G401.6 (cell line): Measurements from ENCODE around the gene ADAM19.
"Not testable (repeated sequence)": the region's sequence is repeated elsewhere in the genome, so short reads cannot be mapped to it uniquely, and the experiment has no call there.

Experiments used
- FAIRE-seq: peaks from 2 replicates; lab custom pipeline; 2012; peaks lifted over from hg19 to GRCh38; lab: Jason Lieb, UNC

Gene ADAM19

GRCh38 chr5:157459715-157460599 lies 115.6 kb downstream of the ADAM19 start, which contains the start of gene NIPAL4:
Gene NIPAL4 (plus strand): TSS chr5:157460213. CDS start chr5:157460321, 108 bp downstream.
- FAIRE-seq, result no peak

GRCh38 chr5:157458835-157459234 lies 116.7 kb downstream of the ADAM19 start:
- no peak for FAIRE-seq

GRCh38 chr5:157457391-157457790 lies 118.2 kb downstream of the ADAM19 start:
- FAIRE-seq, result no peak

GRCh38 chr5:157456301-157456700 lies 119.3 kb downstream of the ADAM19 start:
- no peak for FAIRE-seq

GRCh38 chr5:157455057-157455456 lies 120.5 kb downstream of the ADAM19 start:
- FAIRE-seq, result no peak

GRCh38 chr5:157454273-157454672 lies 121.3 kb downstream of the ADAM19 start:
- no peak for FAIRE-seq

- FAIRE-seq, result no peak
These were observed 123.8 kb downstream of the ADAM19 start for GRCh38 chr5:157451806-157452205.

GRCh38 chr5:157450024-157450423 lies 125.6 kb downstream of the ADAM19 start:
- no peak for FAIRE-seq

- no peak for FAIRE-seq
These were observed 126.4 kb downstream of the ADAM19 start for GRCh38 chr5:157449011-157449723.

- FAIRE-seq, result no peak
These were observed 128.4 kb downstream of the ADAM19 start for GRCh38 chr5:157447201-157447637.

DNA sequence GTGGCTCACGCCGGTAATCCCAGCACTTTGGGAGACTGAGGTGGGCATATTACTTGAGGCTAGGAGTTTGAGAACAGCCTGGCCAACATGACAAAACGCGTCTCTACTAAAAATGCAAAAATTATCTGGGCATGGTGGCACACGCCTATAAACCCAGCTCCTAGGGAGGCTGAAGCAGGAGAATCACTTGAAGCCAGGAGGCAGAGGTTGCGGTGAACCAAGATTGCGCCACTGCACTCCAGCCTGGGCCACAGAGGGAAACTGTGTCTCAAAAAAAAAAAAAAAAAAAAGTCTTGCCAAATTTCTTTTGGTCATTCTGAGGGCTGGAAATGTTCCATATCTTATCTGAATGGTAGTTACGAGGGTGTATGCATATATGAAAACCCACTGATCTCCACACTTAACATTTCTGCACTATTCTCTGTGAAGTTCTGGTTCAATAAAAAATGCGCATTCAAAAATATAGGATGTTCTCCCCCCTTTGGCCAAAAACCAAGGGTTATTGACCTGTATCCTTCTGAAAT lies 129.1 kb downstream of the ADAM19 start:
- no peak for FAIRE-seq

GRCh38 chr5:157445745-157446411 lies 129.7 kb downstream of the ADAM19 start:
- FAIRE-seq, result no peak

- FAIRE-seq, result no peak
These were observed 131.4 kb downstream of the ADAM19 start for GRCh38 chr5:157444224-157444623.

GRCh38 chr5:157443041-157443549 lies 132.5 kb downstream of the ADAM19 start:
- FAIRE-seq, result no peak

DNA sequence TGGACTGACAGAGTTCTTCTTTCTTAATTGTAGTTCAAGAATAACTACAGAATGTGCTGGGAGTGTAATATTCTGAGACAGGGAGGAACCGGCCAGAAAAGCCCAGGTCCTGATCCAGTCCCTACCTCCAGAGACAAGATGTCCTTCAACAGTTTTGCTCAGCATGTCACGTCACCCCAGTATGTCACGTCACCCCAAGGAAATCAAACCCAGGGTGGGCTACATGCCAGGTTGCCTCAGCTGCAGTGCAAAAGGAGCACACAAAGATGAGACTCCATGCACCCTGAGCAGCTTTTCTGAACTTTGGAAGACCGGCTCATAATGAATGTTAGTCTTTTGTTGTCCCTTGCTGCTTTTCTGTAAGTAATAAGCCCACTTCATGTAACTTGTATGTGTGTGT lies 141.5 kb downstream of the ADAM19 start:
- FAIRE-seq, result no peak

- no peak for FAIRE-seq
These were observed 143.9 kb downstream of the ADAM19 start for GRCh38 chr5:157431544-157432200.

DNA sequence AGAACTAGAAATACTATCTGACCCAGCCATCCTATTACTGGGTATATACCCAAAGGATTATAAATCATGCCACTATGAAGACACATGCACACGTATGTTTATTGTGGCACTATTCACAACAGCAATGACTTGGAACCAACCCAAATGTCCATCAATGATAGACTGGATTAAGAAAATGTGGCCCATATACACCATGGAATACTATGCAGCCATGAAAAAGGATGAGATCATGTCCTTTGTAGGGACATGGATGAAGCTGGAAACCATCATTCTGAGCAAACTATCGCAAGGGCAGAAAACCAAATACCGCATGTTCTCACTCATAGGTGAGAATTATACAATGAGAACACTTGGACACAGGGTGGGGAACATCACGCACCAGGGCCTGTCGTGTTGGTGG lies 145.7 kb downstream of the ADAM19 start:
- not testable (repeated sequence) for FAIRE-seq
